ENCODE results near the gene TRPC6.
A peak's percentile ranks its signal among the peaks of the same experiment; 100 is the strongest.

The TRPC6 gene

DNA sequence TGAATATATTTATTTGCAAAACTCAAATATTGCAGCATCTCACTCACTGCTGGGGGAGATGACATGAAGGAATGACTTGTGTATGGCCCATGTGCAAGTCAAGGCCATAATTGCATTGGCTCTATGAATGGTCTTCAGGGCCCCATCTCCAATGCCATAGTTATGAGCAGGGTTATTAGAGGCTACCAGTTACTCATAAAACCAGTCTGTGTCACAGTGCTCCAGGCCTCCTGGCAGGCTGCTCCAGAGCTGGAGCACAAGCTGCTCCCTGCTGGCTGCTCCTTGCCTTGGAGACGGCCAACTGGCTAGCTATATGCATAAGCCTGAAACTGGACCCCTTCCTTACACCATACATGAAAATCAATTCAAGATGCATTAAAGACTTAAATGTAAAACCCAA is 145.7 kb downstream of the TRPC6 start:
- no peak for DNase-seq (ENCODE audit: low spot score)
- no peak overlapping the region for H3K4me3 ChIP-seq (ENCODE audit: severe bottlenecking)
- no peak overlapping the region for H3K27ac ChIP-seq (ENCODE audit: poor library complexity, severe bottlenecking)
- ATAC-seq (ENCODE audit: low read depth): no peak
- H3K9me3 ChIP-seq (ENCODE audit: severe bottlenecking): no peaks in the 10 kb centered on the region
- H3K36me3 ChIP-seq (ENCODE audit: low read depth): no peaks in the 10 kb centered on the region
- TF ChIP-seq, protein P1, sequence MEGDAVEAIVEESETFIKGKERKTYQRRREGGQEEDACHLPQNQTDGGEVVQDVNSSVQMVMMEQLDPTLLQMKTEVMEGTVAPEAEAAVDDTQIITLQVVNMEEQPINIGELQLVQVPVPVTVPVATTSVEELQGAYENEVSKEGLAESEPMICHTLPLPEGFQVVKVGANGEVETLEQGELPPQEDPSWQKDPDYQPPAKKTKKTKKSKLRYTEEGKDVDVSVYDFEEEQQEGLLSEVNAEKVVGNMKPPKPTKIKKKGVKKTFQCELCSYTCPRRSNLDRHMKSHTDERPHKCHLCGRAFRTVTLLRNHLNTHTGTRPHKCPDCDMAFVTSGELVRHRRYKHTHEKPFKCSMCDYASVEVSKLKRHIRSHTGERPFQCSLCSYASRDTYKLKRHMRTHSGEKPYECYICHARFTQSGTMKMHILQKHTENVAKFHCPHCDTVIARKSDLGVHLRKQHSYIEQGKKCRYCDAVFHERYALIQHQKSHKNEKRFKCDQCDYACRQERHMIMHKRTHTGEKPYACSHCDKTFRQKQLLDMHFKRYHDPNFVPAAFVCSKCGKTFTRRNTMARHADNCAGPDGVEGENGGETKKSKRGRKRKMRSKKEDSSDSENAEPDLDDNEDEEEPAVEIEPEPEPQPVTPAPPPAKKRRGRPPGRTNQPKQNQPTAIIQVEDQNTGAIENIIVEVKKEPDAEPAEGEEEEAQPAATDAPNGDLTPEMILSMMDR (IDR thresholded peaks at IDR 0.05; ENCODE audit: poor library complexity, severe bottlenecking): no peak
- no peaks in the 10 kb centered on the region for H3K27me3 ChIP-seq (ENCODE audit: insufficient read depth, poor library complexity, severe bottlenecking)
- no peaks in the 10 kb centered on the region for H3K4me1 ChIP-seq (ENCODE audit: insufficient read depth, poor library complexity, severe bottlenecking)

GRCh38 chr11:101436511-101437142 is 147.2 kb downstream of the TRPC6 start:
- no peaks in the 10 kb centered on the region for H3K4me1 ChIP-seq (ENCODE audit: insufficient read depth, poor library complexity, severe bottlenecking)
- TF ChIP-seq, protein P1 (IDR thresholded peaks at IDR 0.05; ENCODE audit: poor library complexity, severe bottlenecking): peak; percentile 80
- H3K36me3 ChIP-seq (ENCODE audit: low read depth): no peaks in the 10 kb centered on the region
- no peaks in the 10 kb centered on the region for H3K9me3 ChIP-seq (ENCODE audit: severe bottlenecking)
- no peak overlapping the region for H3K27ac ChIP-seq (ENCODE audit: poor library complexity, severe bottlenecking)
- H3K4me3 ChIP-seq (ENCODE audit: severe bottlenecking): no peak overlapping the region
- no peaks in the 10 kb centered on the region for H3K27me3 ChIP-seq (ENCODE audit: insufficient read depth, poor library complexity, severe bottlenecking)
- DNase-seq (ENCODE audit: low spot score) (no peak), ATAC-seq (ENCODE audit: low read depth) (peak; percentile 48; the same call in 1 of the 3 replicates)

DNA sequence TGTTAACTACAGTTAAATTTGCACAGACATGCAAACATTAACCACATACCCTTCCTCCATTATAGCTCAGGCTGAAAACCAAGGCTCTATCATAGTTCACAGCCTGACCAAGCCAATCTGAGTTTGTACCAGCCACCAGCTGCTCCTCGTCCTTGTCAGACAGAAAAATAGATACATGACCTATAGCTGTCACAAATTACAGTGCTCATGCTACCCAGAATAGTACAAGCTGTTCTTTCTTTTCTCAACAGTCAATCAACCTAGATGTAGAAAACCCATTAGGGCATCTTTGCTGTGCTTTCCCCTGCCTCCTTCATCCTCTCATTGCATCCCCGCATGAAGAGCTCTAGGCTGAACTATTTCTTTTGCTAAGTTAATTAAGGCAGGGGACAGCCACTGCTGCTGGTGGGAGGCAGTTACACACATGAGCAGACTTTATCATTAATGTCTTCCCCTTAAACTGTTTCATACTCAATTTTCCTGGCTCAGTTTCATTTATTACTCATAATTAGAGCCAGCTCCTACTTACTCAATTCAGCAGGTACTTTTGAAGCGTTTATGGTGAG is 148.3 kb downstream of the TRPC6 start:
- H3K9me3 ChIP-seq (ENCODE audit: severe bottlenecking): no peaks in the 10 kb centered on the region
- DNase-seq (ENCODE audit: low spot score): no peak
- no peak overlapping the region for H3K27ac ChIP-seq (ENCODE audit: poor library complexity, severe bottlenecking)
- no peaks in the 10 kb centered on the region for H3K27me3 ChIP-seq (ENCODE audit: insufficient read depth, poor library complexity, severe bottlenecking)
- no peak for ATAC-seq (ENCODE audit: low read depth)
- TF ChIP-seq, protein P1 (IDR thresholded peaks at IDR 0.05; ENCODE audit: poor library complexity, severe bottlenecking): no peak
- no peaks in the 10 kb centered on the region for H3K4me1 ChIP-seq (ENCODE audit: insufficient read depth, poor library complexity, severe bottlenecking)
- H3K36me3 ChIP-seq (ENCODE audit: low read depth): no peaks in the 10 kb centered on the region
- H3K4me3 ChIP-seq (ENCODE audit: severe bottlenecking): no peak overlapping the region

DNA sequence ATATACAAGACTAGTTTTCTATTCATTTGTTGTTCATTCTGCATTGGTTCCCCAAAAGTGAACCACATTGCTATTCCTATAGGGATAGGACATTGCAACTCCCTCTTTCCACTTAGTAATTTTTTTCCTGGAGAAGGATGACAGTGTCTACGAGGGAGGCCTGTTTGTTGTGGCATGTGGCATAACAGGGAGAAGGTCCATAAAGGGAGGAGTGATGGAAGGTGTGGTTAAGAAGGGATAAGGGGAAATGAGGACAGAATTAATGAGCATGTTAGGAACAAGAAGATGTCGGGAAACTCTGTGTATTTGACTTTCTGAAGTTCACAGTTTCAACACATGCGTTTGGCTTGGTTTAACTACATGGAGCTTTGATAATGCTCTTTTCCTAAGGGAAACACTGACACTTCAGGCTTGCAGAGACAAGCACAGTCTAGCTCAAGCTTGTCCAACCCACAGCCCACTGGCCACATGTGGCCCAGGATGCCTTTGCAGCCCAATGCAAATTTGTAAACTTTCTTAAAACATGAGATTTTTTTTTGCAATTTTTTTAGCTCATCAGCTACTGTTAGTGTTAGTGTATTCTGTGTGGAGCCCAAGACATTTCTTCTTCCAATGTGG is 149.7 kb downstream of the TRPC6 start:
- DNase-seq (ENCODE audit: low spot score) (no peak), ATAC-seq (ENCODE audit: low read depth) (peak; percentile 33; the same call in 1 of the 3 replicates)
- Histone ChIP-seq H3K36me3 (ENCODE audit: low read depth) (no peaks in the 10 kb centered on the region), H3K27ac (ENCODE audit: poor library complexity, severe bottlenecking) (no peak overlapping the region), H3K4me1 (ENCODE audit: insufficient read depth, poor library complexity, severe bottlenecking) (no peaks in the 10 kb centered on the region), H3K4me3 (ENCODE audit: severe bottlenecking) (no peak overlapping the region), H3K27me3 (ENCODE audit: insufficient read depth, poor library complexity, severe bottlenecking) (no peaks in the 10 kb centered on the region), H3K9me3 (ENCODE audit: severe bottlenecking) (no peaks in the 10 kb centered on the region)
- TF ChIP-seq, protein P1 (IDR thresholded peaks at IDR 0.05; ENCODE audit: poor library complexity, severe bottlenecking): no peak

- Histone ChIP-seq H3K4me1 (ENCODE audit: insufficient read depth, poor library complexity, severe bottlenecking) (no peaks in the 10 kb centered on the region), H3K27ac (ENCODE audit: poor library complexity, severe bottlenecking) (no peak overlapping the region), H3K4me3 (ENCODE audit: severe bottlenecking) (no peak overlapping the region), H3K27me3 (ENCODE audit: insufficient read depth, poor library complexity, severe bottlenecking) (no peaks in the 10 kb centered on the region), H3K36me3 (ENCODE audit: low read depth) (no peaks in the 10 kb centered on the region), H3K9me3 (ENCODE audit: severe bottlenecking) (no peaks in the 10 kb centered on the region)
- DNase-seq (ENCODE audit: low spot score): no peak
- ATAC-seq (ENCODE audit: low read depth): no peak
- TF ChIP-seq, protein P1 (IDR thresholded peaks at IDR 0.05; ENCODE audit: poor library complexity, severe bottlenecking): no peak
Observed at GRCh38 chr11:101433151-101433550, 150.7 kb downstream of the TRPC6 start.
